ENCODE data around the gene AUTS2. TPM values are rescaled to one million over a fixed set of nuclear protein-coding genes. Genes with fewer than 3 reads are reported as not detected.

Gene AUTS2
- total and polyA plus RNA-seq, 2 donors (not counting 1 experiment from before 2014, with no cell fraction given), result 0.60 to 9.1 TPM

- Histone ChIP-seq H3K4me2 (ENCODE audit: extremely low read depth, insufficient read depth, low read length) (no peak overlapping the region), H3K79me2 (ENCODE audit: control insufficient read depth, insufficient read depth, low read length) (no peaks in the 10 kb centered on the region), H3K27ac (ENCODE audit: insufficient read depth, low read length) (no peak overlapping the region), H3K27me3 (ENCODE audit: control insufficient read depth, insufficient read depth, low read length) (no peaks in the 10 kb centered on the region), H3K4me3 (replicated peaks in 1 of 4; ENCODE audit: control extremely low read depth in 1 of 4, insufficient read depth in 1 of 4, low read depth in 3 of 4, low read length in 4 of 4) (no peak overlapping the region), H3K9me3 (ENCODE audit: control insufficient read depth, insufficient read depth, low read depth, low read length) (no peaks in the 10 kb centered on the region), H3K9ac (ENCODE audit: insufficient read depth, low read length) (no peak overlapping the region), H2AFZ (ENCODE audit: low read length) (no peak overlapping the region), H3K4me1 (ENCODE audit: control insufficient read depth, extremely low read depth, insufficient read depth, low read length) (no peaks in the 10 kb centered on the region), H3K36me3 (ENCODE audit: control insufficient read depth, insufficient read depth, low read length) (no peaks in the 10 kb centered on the region), H4K20me1 (ENCODE audit: control insufficient read depth, extremely low read depth, insufficient read depth, low read length) (no peaks in the 10 kb centered on the region)
- no peak for TF ChIP-seq EZH2 (IDR thresholded peaks at IDR 0.05; ENCODE audit: low read length, missing control alignments)
- no peak for TF ChIP-seq CTCF (conservative IDR thresholded peaks at IDR 0.05 in 1 of 2, IDR thresholded peaks at IDR 0.05 in 1 of 2; ENCODE audit: low read depth in 1 of 2, low read length in 2 of 2)
- no peak for DNase-seq (ENCODE audit: low read depth in 2 of 2)
These were observed 579.9 kb downstream of the AUTS2 start for GRCh38 chr7:70178211-70178610.

DNA sequence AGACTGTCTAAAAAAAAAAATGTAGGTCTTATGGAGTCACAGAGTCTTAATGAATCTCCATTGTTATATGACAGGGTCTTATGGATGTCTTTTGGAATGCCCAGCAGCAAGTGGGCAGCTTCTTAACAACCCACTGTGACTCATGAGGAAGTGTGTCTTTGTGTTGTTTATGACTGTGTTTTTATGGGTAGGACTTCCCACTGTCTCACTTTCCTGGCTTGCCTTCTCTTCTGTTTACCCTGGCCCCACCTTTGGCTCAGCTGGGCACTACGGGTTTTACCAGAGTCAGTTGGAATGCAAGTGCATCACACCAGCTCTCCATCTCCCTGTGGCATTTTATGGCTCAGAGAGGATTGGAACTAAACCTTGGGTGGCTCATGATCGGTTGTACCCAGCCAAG is 580.5 kb downstream of the AUTS2 start:
- Histone ChIP-seq H3K79me2 (ENCODE audit: control insufficient read depth, insufficient read depth, low read length) (no peaks in the 10 kb centered on the region), H3K4me1 (ENCODE audit: control insufficient read depth, extremely low read depth, insufficient read depth, low read length) (no peaks in the 10 kb centered on the region), H3K9me3 (ENCODE audit: control insufficient read depth, insufficient read depth, low read depth, low read length) (no peaks in the 10 kb centered on the region), H3K4me2 (ENCODE audit: extremely low read depth, insufficient read depth, low read length) (no peak overlapping the region), H3K36me3 (ENCODE audit: control insufficient read depth, insufficient read depth, low read length) (no peaks in the 10 kb centered on the region), H3K27me3 (ENCODE audit: control insufficient read depth, insufficient read depth, low read length) (no peaks in the 10 kb centered on the region), H3K27ac (ENCODE audit: insufficient read depth, low read length) (no peak overlapping the region), H2AFZ (ENCODE audit: low read length) (no peak overlapping the region), H3K9ac (ENCODE audit: insufficient read depth, low read length) (no peak overlapping the region), H4K20me1 (ENCODE audit: control insufficient read depth, extremely low read depth, insufficient read depth, low read length) (no peaks in the 10 kb centered on the region), H3K4me3 (replicated peaks in 1 of 4; ENCODE audit: control extremely low read depth in 1 of 4, insufficient read depth in 1 of 4, low read depth in 3 of 4, low read length in 4 of 4) (no peak overlapping the region)
- peak in 1 of 2 donors; percentile 77 for DNase-seq (ENCODE audit: low read depth in 2 of 2)
- TF ChIP-seq EZH2 (IDR thresholded peaks at IDR 0.05; ENCODE audit: low read length, missing control alignments), result no peak
- no peak for TF ChIP-seq CTCF (conservative IDR thresholded peaks at IDR 0.05 in 1 of 2, IDR thresholded peaks at IDR 0.05 in 1 of 2; ENCODE audit: low read depth in 1 of 2, low read length in 2 of 2)

GRCh38 chr7:70182521-70182920 is 584.2 kb downstream of the AUTS2 start:
- H3K9me3 ChIP-seq (ENCODE audit: control insufficient read depth, insufficient read depth, low read depth, low read length), result no peaks in the 10 kb centered on the region
- no peaks in the 10 kb centered on the region for H3K36me3 ChIP-seq (ENCODE audit: control insufficient read depth, insufficient read depth, low read length)
- H3K9ac ChIP-seq (ENCODE audit: insufficient read depth, low read length), result no peak overlapping the region
- no peak overlapping the region for H3K4me3 ChIP-seq (replicated peaks in 1 of 4; ENCODE audit: control extremely low read depth in 1 of 4, insufficient read depth in 1 of 4, low read depth in 3 of 4, low read length in 4 of 4)
- no peaks in the 10 kb centered on the region for H4K20me1 ChIP-seq (ENCODE audit: control insufficient read depth, extremely low read depth, insufficient read depth, low read length)
- no peaks in the 10 kb centered on the region for H3K79me2 ChIP-seq (ENCODE audit: control insufficient read depth, insufficient read depth, low read length)
- H3K27ac ChIP-seq (ENCODE audit: insufficient read depth, low read length), result no peak overlapping the region
- no peak for DNase-seq (ENCODE audit: low read depth in 2 of 2)
- no peak overlapping the region for H2AFZ ChIP-seq (ENCODE audit: low read length)
- no peaks in the 10 kb centered on the region for H3K27me3 ChIP-seq (ENCODE audit: control insufficient read depth, insufficient read depth, low read length)
- TF ChIP-seq CTCF (conservative IDR thresholded peaks at IDR 0.05 in 1 of 2, IDR thresholded peaks at IDR 0.05 in 1 of 2; ENCODE audit: low read depth in 1 of 2, low read length in 2 of 2) (no peak), EZH2 (IDR thresholded peaks at IDR 0.05; ENCODE audit: low read length, missing control alignments) (no peak)
- H3K4me1 ChIP-seq (ENCODE audit: control insufficient read depth, extremely low read depth, insufficient read depth, low read length), result no peaks in the 10 kb centered on the region
- no peak overlapping the region for H3K4me2 ChIP-seq (ENCODE audit: extremely low read depth, insufficient read depth, low read length)
